K562 (cell line): Measurements from ENCODE around the gene ZMAT3.

Experiments
- SMC3 ChIP-seq: conservative IDR thresholded peaks from 2 replicates; pipeline ENCODE4 v1.6.1; 2011; ENCODE audit warnings: low read depth, low read length, improper control_type of control experiment; ENCODE audit not compliant: insufficient read depth
- SP2 ChIP-seq: IDR thresholded peaks from 2 replicates; pipeline ENCODE4 v1.6.1; 2011; ENCODE audit warnings: mild to moderate bottlenecking, low read depth, low read length, moderate library complexity; ENCODE audit not compliant: poor library complexity, severe bottlenecking; ENCODE audit errors: extremely low read depth
- ZNF24 ChIP-seq: fragments of 450-650 bp; IDR thresholded peaks from 2 replicates; pipeline ENCODE4 v1.6.1; 2016
- ZNF644 ChIP-seq: fragments of 200-800 bp; sonication (Bioruptor generic); IDR thresholded peaks from 2 replicates; pipeline ENCODE4 v1.6.1; 2016; ENCODE audit warnings: low read depth, missing genetic modification characterization, missing compliant biosample characterization

DNA sequence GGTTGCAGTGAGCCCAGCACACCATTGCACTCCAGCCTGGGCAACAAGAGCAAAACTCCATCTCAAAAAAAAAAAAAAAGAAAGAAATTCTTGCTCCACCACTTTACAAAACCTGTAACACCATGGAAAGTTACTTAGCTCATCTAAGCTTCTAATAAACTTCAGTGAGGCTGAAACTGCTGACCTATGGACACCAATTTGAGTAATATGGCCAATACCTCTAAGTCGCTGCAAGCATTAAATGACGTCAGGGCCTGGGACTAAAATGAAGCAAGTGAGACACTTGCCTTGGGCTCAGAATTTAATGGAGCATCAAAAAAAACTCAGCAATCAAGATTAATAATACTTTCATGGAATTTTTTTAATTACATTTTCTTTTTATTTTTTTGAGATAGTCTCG is 42.5 kb downstream of the ZMAT3 start:
- TF ChIP-seq ZNF644 (tag) (no peak), ZNF24 (no peak), SP2 (no peak), SMC3 (no peak)
